K562 (cell line): ENCODE data around the gene SEPTIN1. TPM values are rescaled to one million over a fixed set of nuclear protein-coding genes. Genes with fewer than 3 reads are reported as not detected.

Experiments used
- CAMTA2 ChIP-seq: fragments of 250-450 bp; sonication (Bioruptor Pico); conservative IDR thresholded peaks from 2 replicates; pipeline ENCODE4 v1.5.1; 2022
- ELF2 ChIP-seq: fragments of 250-450 bp; sonication (Bioruptor Pico); IDR thresholded peaks from 2 replicates; pipeline ENCODE4 v1.5.0; 2021; ENCODE audit warnings: mild to moderate bottlenecking
- FOXK2 ChIP-seq, 2 experiments: fragments of 450-650 bp; IDR thresholded peaks in 1 of 2; conservative IDR thresholded peaks in 1 of 2; 2 replicates each; pipeline ENCODE4 v1.6.1; 2016; ENCODE audit warnings: low read depth in 2 of 2, mild to moderate bottlenecking in 1 of 2
- L3MBTL2 ChIP-seq: fragments of 450-650 bp; IDR thresholded peaks from 2 replicates; pipeline ENCODE4 v1.6.1; 2016; ENCODE audit warnings: mild to moderate bottlenecking, moderate library complexity
- MCM7 ChIP-seq, 2 experiments: fragments of 450-650 bp; IDR thresholded peaks; 2 replicates each; pipeline ENCODE4 v1.6.1; 2016 to 2018
- MEIS2 ChIP-seq: fragments of 450-650 bp; IDR thresholded peaks from 2 replicates; pipeline ENCODE4 v1.6.1; 2014; ENCODE audit warnings: mild to moderate bottlenecking; ENCODE audit not compliant: partially characterized antibody
- MTA2 ChIP-seq: fragments of 450-650 bp; IDR thresholded peaks from 2 replicates; pipeline ENCODE4 v1.6.1; 2016; ENCODE audit warnings: low read depth
- TEAD2 ChIP-seq: fragments of 450-650 bp; IDR thresholded peaks from 2 replicates; pipeline ENCODE4 v1.6.1; 2016; ENCODE audit warnings: missing genetic modification characterization, control low read depth, missing compliant biosample characterization
- U2AF2 ChIP-seq: fragments of 200-400 bp; formaldehyde crosslinking; optimal IDR thresholded peaks from 2 replicates; pipeline ENCODE3; 2017; ENCODE audit warnings: low read depth, mild to moderate bottlenecking, low read length
- YY1 ChIP-seq, 3 experiments: IDR thresholded peaks; 2 replicates each; pipeline ENCODE4 v1.6.1; 2011; ENCODE audit warnings: low read length in 2 of 3, mild to moderate bottlenecking in 2 of 3, moderate library complexity in 2 of 3, borderline replicate concordance in 1 of 3, control low read depth in 1 of 3, low read depth in 1 of 3; ENCODE audit not compliant: insufficient read depth in 3 of 3, insufficient replicate concordance in 2 of 3, control insufficient read depth in 1 of 3, insufficient read length in 1 of 3; ENCODE audit errors: extremely low read depth in 1 of 3
- ZNF133 ChIP-seq: fragments of 250-450 bp; sonication (Bioruptor Pico); IDR thresholded peaks from 2 replicates; pipeline ENCODE4 v1.4.0; 2020; ENCODE audit warnings: mild to moderate bottlenecking
- polyA plus RNA-seq, 8 experiments: library from polyadenylated mRNA; depleted of rRNA in 4 of 8; stranded (reverse) in 5 of 8; unstranded in 3 of 8; fragments of >200 nt; fragmentation: Nextera tagmentation in 2 of 8; fragmentation: Illumina TruSeq in 1 of 8; extraction: Ambion mirVana in 2 of 8; extraction: Trizol in 1 of 8; gene quantifications; 2 replicates each; pipeline versions ENCODE4 v1.2.1 to v1.2.3, GENCODE V29; 2011 to 2014; ENCODE audit warnings: inconsistent platforms in 1 of 8, missing spikeins in 1 of 8
- total RNA-seq, 7 experiments: library from RNA; depleted of rRNA in 6 of 7; stranded (reverse); fragments of >200 nt in 6 of 7; fragmentation: Illumina TruSeq in 2 of 7; extraction: Trizol in 2 of 7; gene quantifications; 2 replicates each; pipeline versions ENCODE4 v1.2.1 to v1.2.3, GENCODE V29; 2011 to 2021; ENCODE audit warnings: low replicate concordance in 1 of 7
- TF ChIP-seq, protein P1 (sequence below): fragments of 450-650 bp; formaldehyde crosslinking; IDR thresholded peaks from 2 replicates; pipeline ENCODE4 v1.4.0; 2022; ENCODE audit warnings: missing genetic modification characterization
- TF ChIP-seq, protein P2 (sequence below): sonication (generic); formaldehyde crosslinking; IDR thresholded peaks from 2 replicates; pipeline ENCODE4 v1.4.0; 2020; ENCODE audit warnings: mild to moderate bottlenecking, missing genetic modification reagents
- TF ChIP-seq, protein P3 (sequence below): fragments of 200-400 bp; formaldehyde crosslinking; IDR thresholded peaks from 2 replicates; pipeline ENCODE4 v1.6.1; 2017; ENCODE audit warnings: mild to moderate bottlenecking, low read depth, low read length, moderate library complexity
- TF ChIP-seq, protein P4 (sequence below), 3 experiments: fragments of 200-800 bp in 1 of 3; fragments of 250-450 bp in 1 of 3; fragments of 450-650 bp in 1 of 3; sonication (Bioruptor Pico) in 1 of 3; sonication (Bioruptor generic) in 1 of 3; formaldehyde crosslinking in 1 of 3; IDR thresholded peaks; 2 replicates each; pipeline versions ENCODE4 v1.6.1 to v1.8.0; 2016 to 2022; ENCODE audit warnings: mild to moderate bottlenecking in 2 of 3, missing genetic modification characterization in 2 of 3, missing compliant biosample characterization in 1 of 3, moderate library complexity in 1 of 3

Gene SEPTIN1
- total and polyA plus RNA-seq, 9 of the 15 experiments (the other 6 are each of a cell fraction or from before 2014, with no cell fraction given), result 0.23 to 5.6 (median 1.7) TPM; not detected in 1

DNA sequence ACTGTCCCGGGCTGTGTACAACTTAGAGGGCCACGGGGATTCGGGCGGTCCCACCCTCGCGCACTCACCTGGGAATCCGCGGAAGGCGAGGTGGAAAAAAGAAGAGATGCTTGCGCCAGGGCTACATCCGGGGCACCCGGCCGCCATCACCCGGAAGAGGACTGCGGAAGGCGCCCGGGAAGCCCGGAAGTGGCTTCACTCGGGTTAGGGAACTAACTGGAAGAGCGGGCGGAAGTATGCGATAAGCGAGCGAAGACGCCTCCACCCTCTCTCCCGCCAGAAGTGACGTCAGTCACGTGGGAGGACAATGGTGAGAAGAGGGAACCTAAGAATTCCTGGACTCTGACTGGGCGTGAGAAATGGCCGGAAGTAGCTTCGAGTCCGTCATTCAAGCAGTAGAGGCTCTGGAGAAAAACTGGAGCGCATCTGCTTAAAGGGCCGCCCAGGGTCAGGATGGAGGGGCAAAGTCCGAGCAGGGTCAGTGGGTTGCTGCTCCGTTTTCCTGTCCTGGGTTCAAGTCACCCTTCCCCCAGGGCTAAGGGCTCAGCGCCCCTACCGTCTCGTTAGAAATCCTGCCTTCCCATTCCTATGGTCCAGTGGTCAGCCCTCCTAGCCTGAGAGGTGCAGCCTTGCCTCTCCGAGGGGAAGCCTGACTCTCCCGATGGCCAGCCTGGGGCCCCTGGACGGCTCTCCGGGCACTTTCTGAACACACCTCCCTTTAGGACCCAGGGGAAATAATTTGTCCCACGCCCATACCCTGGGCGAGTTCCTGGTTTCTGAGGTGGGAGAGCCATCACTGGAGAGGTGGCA lies 27.0 kb downstream of the SEPTIN1 start, which contains the start of gene CD2BP2 (continued):
- TF ChIP-seq, protein P1, sequence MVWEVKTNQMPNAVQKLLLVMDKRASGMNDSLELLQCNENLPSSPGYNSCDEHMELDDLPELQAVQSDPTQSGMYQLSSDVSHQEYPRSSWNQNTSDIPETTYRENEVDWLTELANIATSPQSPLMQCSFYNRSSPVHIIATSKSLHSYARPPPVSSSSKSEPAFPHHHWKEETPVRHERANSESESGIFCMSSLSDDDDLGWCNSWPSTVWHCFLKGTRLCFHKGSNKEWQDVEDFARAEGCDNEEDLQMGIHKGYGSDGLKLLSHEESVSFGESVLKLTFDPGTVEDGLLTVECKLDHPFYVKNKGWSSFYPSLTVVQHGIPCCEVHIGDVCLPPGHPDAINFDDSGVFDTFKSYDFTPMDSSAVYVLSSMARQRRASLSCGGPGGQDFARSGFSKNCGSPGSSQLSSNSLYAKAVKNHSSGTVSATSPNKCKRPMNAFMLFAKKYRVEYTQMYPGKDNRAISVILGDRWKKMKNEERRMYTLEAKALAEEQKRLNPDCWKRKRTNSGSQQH (CRISPR knock-in tag), result peak; percentile 51; the same call in 1 of the 2 replicates
- TF ChIP-seq, protein P2, sequence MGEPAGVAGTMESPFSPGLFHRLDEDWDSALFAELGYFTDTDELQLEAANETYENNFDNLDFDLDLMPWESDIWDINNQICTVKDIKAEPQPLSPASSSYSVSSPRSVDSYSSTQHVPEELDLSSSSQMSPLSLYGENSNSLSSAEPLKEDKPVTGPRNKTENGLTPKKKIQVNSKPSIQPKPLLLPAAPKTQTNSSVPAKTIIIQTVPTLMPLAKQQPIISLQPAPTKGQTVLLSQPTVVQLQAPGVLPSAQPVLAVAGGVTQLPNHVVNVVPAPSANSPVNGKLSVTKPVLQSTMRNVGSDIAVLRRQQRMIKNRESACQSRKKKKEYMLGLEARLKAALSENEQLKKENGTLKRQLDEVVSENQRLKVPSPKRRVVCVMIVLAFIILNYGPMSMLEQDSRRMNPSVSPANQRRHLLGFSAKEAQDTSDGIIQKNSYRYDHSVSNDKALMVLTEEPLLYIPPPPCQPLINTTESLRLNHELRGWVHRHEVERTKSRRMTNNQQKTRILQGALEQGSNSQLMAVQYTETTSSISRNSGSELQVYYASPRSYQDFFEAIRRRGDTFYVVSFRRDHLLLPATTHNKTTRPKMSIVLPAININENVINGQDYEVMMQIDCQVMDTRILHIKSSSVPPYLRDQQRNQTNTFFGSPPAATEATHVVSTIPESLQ, result peak; percentile 71
- no peak for TF ChIP-seq ZNF133 (CRISPR knock-in tag)
- TF ChIP-seq, protein P3, sequence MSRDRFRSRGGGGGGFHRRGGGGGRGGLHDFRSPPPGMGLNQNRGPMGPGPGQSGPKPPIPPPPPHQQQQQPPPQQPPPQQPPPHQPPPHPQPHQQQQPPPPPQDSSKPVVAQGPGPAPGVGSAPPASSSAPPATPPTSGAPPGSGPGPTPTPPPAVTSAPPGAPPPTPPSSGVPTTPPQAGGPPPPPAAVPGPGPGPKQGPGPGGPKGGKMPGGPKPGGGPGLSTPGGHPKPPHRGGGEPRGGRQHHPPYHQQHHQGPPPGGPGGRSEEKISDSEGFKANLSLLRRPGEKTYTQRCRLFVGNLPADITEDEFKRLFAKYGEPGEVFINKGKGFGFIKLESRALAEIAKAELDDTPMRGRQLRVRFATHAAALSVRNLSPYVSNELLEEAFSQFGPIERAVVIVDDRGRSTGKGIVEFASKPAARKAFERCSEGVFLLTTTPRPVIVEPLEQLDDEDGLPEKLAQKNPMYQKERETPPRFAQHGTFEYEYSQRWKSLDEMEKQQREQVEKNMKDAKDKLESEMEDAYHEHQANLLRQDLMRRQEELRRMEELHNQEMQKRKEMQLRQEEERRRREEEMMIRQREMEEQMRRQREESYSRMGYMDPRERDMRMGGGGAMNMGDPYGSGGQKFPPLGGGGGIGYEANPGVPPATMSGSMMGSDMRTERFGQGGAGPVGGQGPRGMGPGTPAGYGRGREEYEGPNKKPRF, result no peak
- peak; percentile 23; the same call in 1 of the 2 replicates for TF ChIP-seq CAMTA2 (CRISPR knock-in tag)
- TF ChIP-seq TEAD2, result no peak
- no peak for TF ChIP-seq U2AF2
- TF ChIP-seq, protein P4, sequence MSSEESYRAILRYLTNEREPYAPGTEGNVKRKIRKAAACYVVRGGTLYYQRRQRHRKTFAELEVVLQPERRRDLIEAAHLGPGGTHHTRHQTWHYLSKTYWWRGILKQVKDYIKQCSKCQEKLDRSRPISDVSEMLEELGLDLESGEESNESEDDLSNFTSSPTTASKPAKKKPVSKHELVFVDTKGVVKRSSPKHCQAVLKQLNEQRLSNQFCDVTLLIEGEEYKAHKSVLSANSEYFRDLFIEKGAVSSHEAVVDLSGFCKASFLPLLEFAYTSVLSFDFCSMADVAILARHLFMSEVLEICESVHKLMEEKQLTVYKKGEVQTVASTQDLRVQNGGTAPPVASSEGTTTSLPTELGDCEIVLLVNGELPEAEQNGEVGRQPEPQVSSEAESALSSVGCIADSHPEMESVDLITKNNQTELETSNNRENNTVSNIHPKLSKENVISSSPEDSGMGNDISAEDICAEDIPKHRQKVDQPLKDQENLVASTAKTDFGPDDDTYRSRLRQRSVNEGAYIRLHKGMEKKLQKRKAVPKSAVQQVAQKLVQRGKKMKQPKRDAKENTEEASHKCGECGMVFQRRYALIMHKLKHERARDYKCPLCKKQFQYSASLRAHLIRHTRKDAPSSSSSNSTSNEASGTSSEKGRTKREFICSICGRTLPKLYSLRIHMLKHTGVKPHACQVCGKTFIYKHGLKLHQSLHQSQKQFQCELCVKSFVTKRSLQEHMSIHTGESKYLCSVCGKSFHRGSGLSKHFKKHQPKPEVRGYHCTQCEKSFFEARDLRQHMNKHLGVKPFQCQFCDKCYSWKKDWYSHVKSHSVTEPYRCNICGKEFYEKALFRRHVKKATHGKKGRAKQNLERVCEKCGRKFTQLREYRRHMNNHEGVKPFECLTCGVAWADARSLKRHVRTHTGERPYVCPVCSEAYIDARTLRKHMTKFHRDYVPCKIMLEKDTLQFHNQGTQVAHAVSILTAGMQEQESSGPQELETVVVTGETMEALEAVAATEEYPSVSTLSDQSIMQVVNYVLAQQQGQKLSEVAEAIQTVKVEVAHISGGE (CRISPR knock-in tag; IDR thresholded peaks at IDR 0.05), result peak; percentile 25 to 94 (median 62); a peak in 5 of 6 replicates
- peak in 1 of 2 experiments; percentile 77; a peak in 2 of 4 replicates for TF ChIP-seq FOXK2 (conservative IDR thresholded peaks at IDR 0.05 in 1 of 2, IDR thresholded peaks at IDR 0.05 in 1 of 2; ENCODE audit: low read depth in 2 of 2)
- peak; percentile 99 for TF ChIP-seq ELF2 (CRISPR knock-in tag)
- peak; percentile 92 for TF ChIP-seq L3MBTL2
- TF ChIP-seq MTA2, result peak; percentile 73
- TF ChIP-seq YY1 (IDR thresholded peaks at IDR 0.05; ENCODE audit: borderline replicate concordance in 1 of 3, control insufficient read depth in 1 of 3, extremely low read depth in 1 of 3, insufficient read depth in 3 of 3, insufficient read length in 1 of 3, insufficient replicate concordance in 2 of 3, low read depth in 1 of 3, low read length in 2 of 3), result peak; percentile 58 to 93 (median 91)
- no peak for TF ChIP-seq MCM7 (IDR thresholded peaks at IDR 0.05)
- peak; percentile 47 for TF ChIP-seq MEIS2
